ENCODE results near the gene TTC8.
"Not testable (repeated sequence)": the region's sequence is repeated elsewhere in the genome, so short reads cannot be mapped to it uniquely, and the experiment has no call there.

TTC8 gene

GRCh38 chr14:88825078-88825458 is 617 bp downstream of the TTC8 start:
- DNase-seq (ENCODE audit: low spot score): no peak

- no peak for DNase-seq (ENCODE audit: low spot score)
Measured at GRCh38 chr14:88825503-88825902, 1.1 kb downstream of the TTC8 start.

DNA sequence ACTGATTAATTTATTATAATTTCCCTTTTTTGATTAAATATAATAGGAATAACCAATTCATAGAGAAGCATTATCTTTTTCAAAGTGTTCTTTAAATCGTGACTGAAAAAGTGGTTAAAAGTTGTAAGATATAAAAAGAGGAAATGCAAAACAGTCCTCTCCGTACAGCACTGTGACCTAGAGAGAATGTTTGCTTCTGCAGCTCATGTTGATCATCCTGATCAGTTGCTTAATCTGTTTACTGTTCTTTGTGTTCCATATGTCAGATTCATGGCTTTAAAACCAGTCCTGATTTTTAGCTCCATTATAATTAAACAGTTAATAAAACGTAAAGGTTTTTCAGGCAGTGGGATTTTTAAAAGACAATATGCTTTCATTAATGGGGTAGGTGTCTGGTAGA is 4.7 kb downstream of the TTC8 start:
- no peak for DNase-seq (ENCODE audit: low spot score)

DNA sequence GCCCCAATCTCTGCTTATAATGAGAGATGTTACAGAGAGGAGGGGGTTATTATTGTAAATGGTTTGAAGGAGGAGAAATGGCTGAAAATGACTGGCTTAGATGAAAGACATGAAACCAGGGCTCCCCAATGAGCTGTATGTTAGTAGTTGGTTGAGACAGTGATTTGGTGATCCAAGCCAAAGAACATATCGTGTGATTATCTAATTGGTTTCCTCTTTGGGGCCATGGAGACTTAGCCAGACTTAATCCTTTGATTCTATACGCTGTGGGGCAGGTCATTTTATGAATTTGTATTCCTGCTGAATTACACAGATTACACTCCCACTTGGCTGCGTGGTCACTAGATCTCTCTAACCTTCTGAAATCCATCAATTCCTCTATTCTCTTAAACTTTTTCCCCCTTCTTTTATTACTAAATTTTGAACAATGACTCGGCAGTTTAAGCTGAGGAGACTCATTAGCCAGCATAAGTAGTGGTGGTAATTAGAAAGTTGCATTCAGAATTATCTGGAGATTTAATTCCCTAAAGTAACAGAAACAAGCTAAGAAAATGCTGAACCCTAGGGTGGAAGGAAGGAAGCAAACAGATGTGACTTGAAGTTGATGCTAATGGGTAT is 5.3 kb downstream of the TTC8 start:
- DNase-seq (ENCODE audit: low spot score): no peak

DNA sequence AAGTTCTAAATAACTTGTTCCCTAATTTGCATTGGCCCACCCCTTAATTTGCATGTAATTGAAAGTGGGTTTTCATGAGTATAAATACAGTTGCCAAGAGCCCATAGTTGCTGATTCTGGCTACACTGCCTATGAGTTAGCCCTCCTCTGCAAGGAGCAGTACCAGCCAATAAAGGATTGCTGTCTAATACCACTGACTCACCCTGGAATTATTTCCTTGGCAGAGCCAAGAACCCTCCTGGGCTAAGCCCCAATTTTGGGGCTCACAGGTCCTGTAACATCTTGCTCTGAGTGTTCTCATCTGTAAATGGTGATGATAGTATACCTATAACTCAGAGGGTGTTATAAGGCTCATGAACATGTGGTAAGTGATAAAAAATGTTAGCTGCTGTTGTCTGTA is 6.8 kb downstream of the TTC8 start:
- no peak for DNase-seq (ENCODE audit: low spot score)

DNA sequence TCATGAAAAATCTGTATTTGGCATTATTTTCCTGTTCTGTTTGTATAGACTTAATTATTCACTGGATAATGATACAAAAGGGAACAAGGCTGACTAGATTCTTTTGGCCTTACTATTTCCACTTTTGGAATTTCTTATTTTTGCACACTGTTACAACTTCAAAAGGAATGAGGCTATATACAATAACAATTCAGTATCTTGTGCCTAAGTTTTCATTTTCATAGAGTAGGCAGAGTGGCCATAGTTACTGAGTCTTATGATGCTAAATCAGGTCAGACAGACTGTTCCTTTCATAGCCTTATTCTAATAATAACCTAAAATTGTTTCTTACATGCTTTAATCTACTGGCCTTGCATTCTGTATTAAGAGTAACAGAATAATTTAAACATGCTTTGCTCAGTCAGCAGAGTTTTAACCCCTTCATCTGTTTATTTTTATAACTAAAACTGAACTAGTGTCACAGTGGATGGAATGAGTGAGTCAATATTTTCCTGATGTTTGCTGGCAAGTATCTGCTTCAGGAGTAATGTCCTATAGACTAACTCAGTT is 10.5 kb downstream of the TTC8 start:
- DNase-seq (ENCODE audit: low spot score): no peak

DNA sequence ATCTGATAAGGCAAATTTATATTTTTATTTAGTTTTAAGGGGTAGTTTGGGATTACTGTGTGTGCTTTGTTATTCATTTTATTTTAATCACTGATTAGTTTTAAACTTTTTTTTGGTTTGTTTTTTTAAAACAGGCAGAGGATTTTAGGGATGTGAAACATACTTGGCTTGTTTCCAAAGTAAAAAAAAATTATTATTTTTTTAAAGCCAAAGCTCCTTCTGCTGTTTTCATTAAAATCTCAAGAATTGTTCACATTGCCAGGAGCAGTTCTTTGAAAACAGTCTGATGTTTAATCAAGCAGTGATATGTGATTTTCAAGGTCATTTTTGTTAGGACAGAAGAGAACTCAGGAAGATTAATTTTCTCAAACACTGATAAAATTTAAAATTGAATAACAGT is 11.2 kb downstream of the TTC8 start:
- DNase-seq (ENCODE audit: low spot score): no peak

DNA sequence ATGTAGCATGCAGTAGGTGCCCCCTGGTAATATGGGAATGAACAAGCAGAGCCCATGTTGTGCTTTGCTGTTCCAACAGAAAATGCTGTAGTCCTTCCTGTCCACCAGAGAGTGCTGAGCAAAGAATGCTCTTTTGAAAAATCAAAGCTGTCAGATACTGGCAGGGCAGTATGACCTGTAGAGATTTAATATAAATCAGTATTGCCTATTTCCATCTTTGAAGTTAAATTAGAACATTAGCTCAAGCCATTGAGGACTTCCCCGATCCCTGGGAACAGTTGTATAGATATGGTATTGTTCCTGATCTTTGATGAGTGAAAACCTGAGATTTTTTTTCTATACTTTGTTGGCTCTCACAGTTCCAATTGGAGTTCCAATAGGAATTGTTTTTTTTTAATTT is 13.0 kb downstream of the TTC8 start:
- DNase-seq (ENCODE audit: low spot score): no peak

DNA sequence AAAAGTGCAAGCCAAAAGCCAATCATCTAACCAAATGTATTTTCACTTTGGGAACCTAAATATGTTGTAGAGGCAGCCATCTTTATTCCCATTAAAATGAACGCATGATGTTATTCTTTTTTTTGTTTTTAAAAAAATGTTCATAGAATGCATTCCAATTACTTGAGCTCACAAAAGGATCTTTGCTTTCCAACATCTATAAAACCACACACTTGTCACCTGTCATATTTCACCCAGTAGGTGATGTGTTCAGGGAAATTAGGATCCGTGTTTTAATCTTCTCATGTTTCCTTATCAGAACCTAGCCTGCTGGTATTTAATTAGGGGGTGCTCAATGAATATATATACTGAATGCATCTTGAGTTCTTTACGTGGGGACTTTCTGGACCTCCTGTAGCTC is 13.6 kb downstream of the TTC8 start:
- DNase-seq (ENCODE audit: low spot score): no peak

- no peak for DNase-seq (ENCODE audit: low spot score)
Measured at GRCh38 chr14:88840926-88841325, 16.5 kb downstream of the TTC8 start.

DNA sequence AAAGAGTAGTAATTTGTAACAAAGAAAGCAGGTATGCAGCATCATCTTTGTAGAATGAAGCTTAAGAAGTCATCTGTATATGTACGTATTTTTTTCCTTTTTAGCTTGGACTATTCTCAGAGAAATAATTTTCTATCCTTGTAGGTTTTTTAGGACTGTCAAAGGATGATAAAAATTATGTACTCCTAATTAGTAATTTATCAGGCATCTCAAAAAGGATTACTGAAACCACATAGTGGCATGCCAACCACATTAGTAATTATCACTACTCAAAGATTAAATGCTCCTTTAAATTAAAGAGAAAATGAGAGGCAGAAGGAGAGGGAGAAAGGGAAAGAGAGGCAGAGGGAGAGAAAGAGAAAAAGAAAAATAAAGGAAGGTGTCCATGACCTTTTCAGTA is 17.3 kb downstream of the TTC8 start:
- no peak for DNase-seq (ENCODE audit: low spot score)

GRCh38 chr14:88842414-88842813 is 18.0 kb downstream of the TTC8 start:
- no peak for DNase-seq (ENCODE audit: low spot score)

DNA sequence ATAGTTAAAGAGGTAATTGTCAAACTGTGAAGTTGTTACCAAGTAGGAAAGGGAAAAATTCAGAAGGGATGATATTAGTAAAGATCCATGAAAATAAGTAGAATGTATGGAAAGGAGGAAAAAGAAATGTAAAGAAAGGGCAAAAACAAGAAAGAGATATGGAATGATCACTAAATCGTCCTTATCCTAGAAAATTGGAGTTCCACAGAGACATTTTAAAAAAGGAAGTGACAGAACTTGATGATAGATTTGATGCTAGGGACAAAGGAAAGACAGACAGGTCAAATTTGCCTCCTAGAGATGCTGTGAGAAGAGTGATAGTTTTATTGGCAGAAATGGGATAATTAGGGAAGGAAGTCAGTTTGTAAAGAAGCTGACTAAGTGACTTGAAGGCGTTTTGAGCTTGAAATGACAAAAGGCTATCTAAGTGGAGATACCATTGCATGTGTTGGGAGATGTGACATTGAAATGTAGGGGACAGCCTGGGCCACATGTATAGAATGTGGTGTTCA is 20.6 kb downstream of the TTC8 start:
- DNase-seq (ENCODE audit: low spot score): no peak

DNA sequence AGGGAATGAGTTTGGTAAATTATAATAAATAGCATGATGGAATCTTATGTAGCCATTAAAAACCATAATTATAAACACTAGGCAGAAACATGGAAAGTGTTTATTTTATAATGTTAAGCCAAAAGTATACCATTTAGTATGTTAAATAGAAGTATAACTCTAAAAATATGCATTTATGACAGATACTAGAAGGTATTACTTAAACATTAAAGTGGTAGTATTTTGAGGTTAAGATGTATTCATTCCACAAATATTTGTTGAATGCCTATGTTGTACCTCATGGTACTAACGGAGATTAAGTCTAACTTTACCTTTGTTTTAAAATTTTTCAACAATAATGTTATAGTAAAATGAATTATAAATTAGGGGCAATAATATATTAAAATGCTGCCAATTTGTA is 24.1 kb downstream of the TTC8 start:
- no peak for DNase-seq (ENCODE audit: low spot score)

DNA sequence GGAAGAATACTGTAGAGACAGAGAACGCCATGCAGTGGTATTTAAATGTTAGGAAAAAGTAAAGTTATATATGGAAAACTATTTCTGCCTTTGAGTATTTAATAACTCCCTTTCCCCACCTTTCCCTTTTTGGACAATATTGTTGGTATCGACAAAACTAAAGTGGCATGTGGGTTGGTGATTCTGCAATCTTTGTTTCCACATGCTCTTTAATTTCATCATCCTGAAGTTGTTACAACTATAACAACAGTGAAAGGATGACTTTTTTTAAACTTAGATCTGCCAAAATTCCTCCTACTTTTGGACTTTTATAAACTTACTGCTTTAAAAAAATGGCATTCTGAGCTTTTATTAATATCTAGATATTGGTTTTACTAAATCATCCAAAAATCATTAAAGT is 25.3 kb downstream of the TTC8 start:
- DNase-seq (ENCODE audit: low spot score): no peak

DNA sequence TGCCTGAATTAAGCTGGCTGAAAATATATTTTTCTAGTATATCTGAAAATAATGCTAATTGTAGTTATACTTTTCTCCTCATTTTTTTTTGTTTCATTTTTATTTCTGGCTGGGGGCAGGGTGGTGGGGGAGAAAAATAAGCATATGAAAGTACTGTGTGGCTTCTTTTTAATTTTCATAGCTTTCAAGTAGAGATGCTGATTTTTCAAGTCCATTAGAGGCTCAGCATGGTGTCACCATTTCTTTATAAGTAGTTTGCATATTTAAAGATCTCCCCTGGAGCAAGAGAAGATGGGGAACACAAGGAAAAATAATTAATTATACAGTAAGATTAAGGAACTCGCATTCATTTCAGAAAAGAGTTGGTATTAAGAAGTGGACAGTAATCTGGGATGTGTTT is 27.1 kb downstream of the TTC8 start:
- no peak for DNase-seq (ENCODE audit: low spot score)

- DNase-seq (ENCODE audit: low spot score): no peak
Measured at GRCh38 chr14:88852632-88853031, 28.2 kb downstream of the TTC8 start.

- no peak for DNase-seq (ENCODE audit: low spot score)
Measured at GRCh38 chr14:88853129-88853528, 28.7 kb downstream of the TTC8 start.

DNA sequence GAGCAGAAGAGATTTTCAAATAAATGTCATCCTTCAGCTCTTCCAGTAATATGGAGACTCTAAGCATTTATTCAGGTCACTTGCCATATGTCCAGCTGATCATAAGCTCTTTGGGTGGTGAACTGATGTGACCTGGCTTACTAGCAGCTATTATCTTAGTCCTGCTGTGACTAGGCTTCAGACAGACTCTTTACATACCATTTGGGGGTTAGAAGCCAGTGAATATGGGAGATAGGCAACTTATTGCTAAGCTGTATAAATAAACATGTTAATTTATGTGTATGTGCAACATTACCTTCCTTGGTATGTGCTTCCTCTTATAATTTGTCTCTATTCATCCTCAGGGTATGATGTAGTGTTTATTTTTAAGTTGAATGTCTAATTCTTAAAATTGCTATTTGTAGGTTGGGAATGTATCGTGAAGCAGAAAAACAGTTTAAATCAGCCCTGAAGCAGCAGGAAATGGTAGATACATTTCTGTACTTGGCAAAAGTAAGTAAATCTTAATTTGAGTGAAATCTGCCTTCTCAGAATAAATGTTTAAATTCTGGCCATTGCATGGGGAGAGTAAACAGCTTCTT is 32.4 kb downstream of the TTC8 start:
- no peak for DNase-seq (ENCODE audit: low spot score)

DNA sequence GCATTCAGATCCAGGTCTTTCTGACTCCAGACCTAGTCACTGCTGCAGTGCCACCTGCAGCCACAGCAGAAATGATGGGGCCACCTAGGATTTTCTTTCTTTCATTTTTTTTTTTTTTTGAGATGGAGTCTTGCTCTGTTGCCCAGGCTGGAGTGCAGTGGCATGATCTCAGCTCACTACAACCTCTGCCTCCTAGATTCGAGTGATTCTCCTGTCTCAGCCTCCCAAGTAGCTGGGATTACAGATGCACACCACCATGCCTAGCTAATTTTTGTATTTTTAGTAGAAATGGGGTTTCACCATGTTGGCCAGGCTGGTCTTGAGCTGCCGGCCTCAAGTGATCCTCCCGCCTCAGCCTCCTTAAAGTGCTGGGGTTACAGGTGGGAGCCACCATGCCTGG is 33.4 kb downstream of the TTC8 start:
- DNase-seq (ENCODE audit: low spot score): not testable (repeated sequence)

- DNase-seq (ENCODE audit: low spot score): not testable (repeated sequence)
Measured at GRCh38 chr14:88859118-88859517, 34.7 kb downstream of the TTC8 start.

- DNase-seq (ENCODE audit: low spot score): no peak
Measured at GRCh38 chr14:88863167-88863566, 38.7 kb downstream of the TTC8 start.

- DNase-seq (ENCODE audit: low spot score): no peak
Measured at GRCh38 chr14:88864198-88864597, 39.7 kb downstream of the TTC8 start.

DNA sequence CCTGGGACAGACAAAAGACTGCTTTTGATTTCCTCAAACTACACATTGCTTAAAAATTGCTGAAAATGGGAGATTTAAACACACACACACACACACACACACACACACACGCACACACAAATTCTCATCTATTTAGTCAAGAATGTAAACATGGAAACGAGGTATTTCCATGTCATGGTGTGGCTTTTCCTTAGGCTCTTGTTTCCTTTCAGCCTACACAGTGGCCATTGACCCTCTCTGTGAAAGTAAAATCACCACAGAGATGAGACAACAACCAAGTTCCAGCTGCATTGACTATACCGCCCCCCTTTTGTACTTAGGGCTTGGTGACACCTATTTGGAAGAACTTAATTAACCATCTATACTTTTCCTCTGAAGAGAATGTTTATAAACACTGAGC is 41.9 kb downstream of the TTC8 start:
- DNase-seq (ENCODE audit: low spot score): no peak

All from NAMALWA (cell line).